Hepatocyte (in vitro differentiated cells): ENCODE measurements around the gene PDZRN4. TPM values are rescaled to one million over a fixed set of nuclear protein-coding genes. Genes with fewer than 3 reads are reported as not detected.
"Not testable (repeated sequence)": the region's sequence is repeated elsewhere in the genome, so short reads cannot be mapped to it uniquely, and the experiment has no call there.

Experiments
- DNase-seq: peaks from one replicate; pipeline ENCODE4 v3.0.0-alpha.2; 2016; ENCODE audit warnings: low spot score
- H2AFZ ChIP-seq: fragments of 200-600 bp; sonication (generic); 2 replicates; pipeline ENCODE4 v1.6.0; 2016; ENCODE audit warnings: antibody characterized with exemption, mild to moderate bottlenecking
- H3K27ac ChIP-seq: fragments of 200-600 bp; sonication (generic); 2 replicates; pipeline ENCODE4 v1.5.1; 2016; ENCODE audit warnings: mild to moderate bottlenecking
- H3K27me3 ChIP-seq: fragments of 200-600 bp; sonication (generic); 2 replicates; pipeline ENCODE4 v1.6.1; 2016
- H3K36me3 ChIP-seq: fragments of 200-600 bp; sonication (generic); replicated peaks from 2 replicates; pipeline ENCODE4 v1.5.1; 2016; ENCODE audit warnings: low read depth; ENCODE audit not compliant: insufficient read depth
- H3K4me1 ChIP-seq: fragments of 200-600 bp; sonication (generic); 2 replicates; pipeline ENCODE4 v1.5.1; 2016; ENCODE audit warnings: mild to moderate bottlenecking, moderate library complexity; ENCODE audit not compliant: insufficient read depth
- H3K4me2 ChIP-seq: fragments of 200-600 bp; sonication (generic); 2 replicates; pipeline ENCODE4 v1.6.0; 2016
- H3K4me3 ChIP-seq: fragments of 200-600 bp; sonication (generic); 2 replicates; pipeline ENCODE4 v1.5.1; 2016; ENCODE audit warnings: mild to moderate bottlenecking
- H3K79me2 ChIP-seq: fragments of 200-600 bp; sonication (generic); 2 replicates; pipeline ENCODE4 v1.6.0; 2017; ENCODE audit warnings: mild to moderate bottlenecking
- H3K9me2 ChIP-seq: fragments of 200-600 bp; sonication (generic); replicated peaks from 2 replicates; pipeline ENCODE4 v1.6.0; 2017; ENCODE audit warnings: mild to moderate bottlenecking; ENCODE audit not compliant: insufficient read depth
- H3K9me3 ChIP-seq: fragments of 200-600 bp; sonication (generic); 2 replicates; pipeline ENCODE4 v1.5.1; 2016; ENCODE audit warnings: low read depth, mild to moderate bottlenecking
- H4K20me1 ChIP-seq: fragments of 200-600 bp; sonication (generic); 2 replicates; pipeline ENCODE4 v1.6.0; 2016; ENCODE audit warnings: mild to moderate bottlenecking; ENCODE audit not compliant: insufficient read depth, poor library complexity, severe bottlenecking
- CTCF ChIP-seq: fragments of 200-600 bp; sonication (generic); IDR thresholded peaks from 2 replicates; pipeline ENCODE4 v1.5.1; 2016; ENCODE audit warnings: antibody characterized with exemption, mild to moderate bottlenecking; ENCODE audit not compliant: poor library complexity
- EZH2 ChIP-seq: fragments of 200-600 bp; sonication (generic); IDR thresholded peaks from 2 replicates; pipeline ENCODE4 v1.6.1; 2016; ENCODE audit warnings: antibody characterized with exemption, mild to moderate bottlenecking, borderline replicate concordance
- EZH2phosphoT487 ChIP-seq: fragments of 200-600 bp; sonication (generic); IDR thresholded peaks from one replicate; pipeline ENCODE4 v1.6.1; 2018; ENCODE audit warnings: antibody characterized with exemption, mild to moderate bottlenecking, low read depth, moderate library complexity; ENCODE audit not compliant: unreplicated experiment, severe bottlenecking
- WGBS: methylation state at CpG from one replicate; pipeline ENCODE4 v1.1.6; 2016; ENCODE audit warnings: low lambda C conversion rate; ENCODE audit errors: missing lambda C conversion rate; 5-methylcytosine and 5-hydroxymethylcytosine counted together
- polyA plus RNA-seq: library from polyadenylated mRNA; unstranded; fragments of >200 nt; fragmentation: Nextera tagmentation; extraction: Ambion mirVana; gene quantifications from 2 replicates; pipeline ENCODE4 v1.2.1, GENCODE V29; 2016
- total RNA-seq: library from RNA; depleted of rRNA; stranded (reverse); fragments of >200 nt; gene quantifications from 2 replicates; pipeline ENCODE4 v1.2.3, GENCODE V29; 2014

PDZRN4 gene
- total and polyA plus RNA-seq, 2 experiments from 2014 or later = 2.2 to 2.3 TPM

GRCh38 chr12:41174602-41175001 lies 13.5 kb upstream of the PDZRN4 start:
- no peaks in the 10 kb centered on the region for H3K36me3 ChIP-seq
- 46% methylated on average over 2 of the region's 2 CpGs for WGBS
- no peaks in the 10 kb centered on the region for H3K9me3 ChIP-seq
- H2AFZ ChIP-seq = no peak overlapping the region
- no peaks in the 10 kb centered on the region for H4K20me1 ChIP-seq
- no peaks in the 10 kb centered on the region for H3K27me3 ChIP-seq
- no peak overlapping the region for H3K4me3 ChIP-seq
- no peaks in the 10 kb centered on the region for H3K9me2 ChIP-seq
- H3K27ac ChIP-seq = no peak overlapping the region
- no peak for TF ChIP-seq EZH2
- TF ChIP-seq CTCF = no peak
- no peak for TF ChIP-seq EZH2phosphoT487
- H3K4me1 ChIP-seq = no peaks in the 10 kb centered on the region
- no peak overlapping the region for H3K4me2 ChIP-seq
- DNase-seq = no peak
- no peaks in the 10 kb centered on the region for H3K79me2 ChIP-seq

- not testable (repeated sequence) for H3K4me1 ChIP-seq, H3K9me2 ChIP-seq, H3K4me3 ChIP-seq, H3K27me3 ChIP-seq, H3K9me3 ChIP-seq, H4K20me1 ChIP-seq, H2AFZ ChIP-seq, DNase-seq, H3K36me3 ChIP-seq, H3K27ac ChIP-seq, H3K79me2 ChIP-seq, H3K4me2 ChIP-seq
- 82% methylated on average over 1 of the region's 1 CpG for WGBS
Observed at GRCh38 chr12:41179507-41179906, 8.6 kb upstream of the PDZRN4 start.

GRCh38 chr12:41184864-41185263 lies 3.3 kb upstream of the PDZRN4 start:
- H3K27me3 ChIP-seq = peaks cover 31% of the 10 kb centered on the region
- H3K4me2 ChIP-seq = no peak overlapping the region
- no peak overlapping the region for H3K4me3 ChIP-seq
- peaks cover 8% of the 10 kb centered on the region for H3K4me1 ChIP-seq
- no peaks in the 10 kb centered on the region for H4K20me1 ChIP-seq
- TF ChIP-seq CTCF (no peak), EZH2 (no peak), EZH2phosphoT487 (no peak)
- H3K9me3 ChIP-seq = no peaks in the 10 kb centered on the region
- no peak for DNase-seq
- H3K36me3 ChIP-seq = no peaks in the 10 kb centered on the region
- no peak overlapping the region for H3K27ac ChIP-seq
- H3K79me2 ChIP-seq = no peaks in the 10 kb centered on the region
- no peaks in the 10 kb centered on the region for H3K9me2 ChIP-seq
- no peak overlapping the region for H2AFZ ChIP-seq

- no peak for TF ChIP-seq CTCF
- no peak for TF ChIP-seq EZH2phosphoT487
- TF ChIP-seq EZH2 = no peak
- H3K9me3 ChIP-seq = no peaks in the 10 kb centered on the region
- H3K27ac ChIP-seq = no peak overlapping the region
- WGBS = 51% methylated on average over 3 of the region's 3 CpGs
- no peaks in the 10 kb centered on the region for H3K36me3 ChIP-seq
- no peaks in the 10 kb centered on the region for H3K79me2 ChIP-seq
- peaks cover 8% of the 10 kb centered on the region for H3K4me1 ChIP-seq
- DNase-seq = no peak
- H4K20me1 ChIP-seq = no peaks in the 10 kb centered on the region
- H3K4me2 ChIP-seq = no peak overlapping the region
- H2AFZ ChIP-seq = no peak overlapping the region
- no peaks in the 10 kb centered on the region for H3K9me2 ChIP-seq
- peaks cover 41% of the 10 kb centered on the region for H3K27me3 ChIP-seq
- no peak overlapping the region for H3K4me3 ChIP-seq
Observed at GRCh38 chr12:41186026-41186425, 2.1 kb upstream of the PDZRN4 start.
